ENCODE data around the gene FOXE3.
A peak's percentile ranks its signal among the peaks of the same experiment; 100 is the strongest.

FOXE3 gene

DNA sequence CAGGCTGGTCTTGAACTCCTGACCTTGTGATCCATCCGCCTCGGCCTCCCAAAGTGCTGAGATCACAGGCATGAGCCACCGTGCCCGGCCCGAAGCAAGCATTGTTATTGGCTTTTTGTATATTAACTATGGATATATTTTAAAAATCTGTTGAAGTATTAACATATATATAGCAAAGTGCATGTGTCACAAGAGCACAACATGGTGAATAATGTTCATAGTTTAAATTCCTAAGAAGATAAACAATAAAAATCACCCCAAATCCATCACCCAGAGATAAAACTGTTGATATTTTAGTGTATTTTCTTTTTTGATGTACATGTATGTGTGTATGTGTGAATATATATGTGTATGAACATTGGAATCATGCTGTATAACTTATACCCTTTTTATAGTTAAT is 9.1 kb upstream of the FOXE3 start:
- DNase-seq: no peak

DNA sequence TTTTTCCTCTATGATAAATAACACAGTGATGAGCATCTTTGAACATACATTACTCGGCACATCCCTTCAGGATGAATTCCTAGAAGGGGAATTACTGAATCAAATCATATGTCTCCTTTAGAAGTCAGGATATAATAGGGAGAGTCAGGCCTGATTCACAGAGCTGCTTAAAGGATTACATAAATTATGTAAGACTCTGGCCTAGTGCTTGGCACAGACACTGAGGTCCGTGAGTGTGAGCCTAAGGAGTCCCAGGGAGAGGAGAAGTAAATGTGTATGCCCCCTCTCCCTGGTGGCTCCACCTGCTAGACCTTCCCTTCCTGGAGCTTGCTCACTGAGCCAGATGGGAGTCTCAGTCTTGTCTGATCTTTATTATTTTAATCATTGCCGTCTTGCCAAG is 8.6 kb upstream of the FOXE3 start:
- DNase-seq: no peak

DNA sequence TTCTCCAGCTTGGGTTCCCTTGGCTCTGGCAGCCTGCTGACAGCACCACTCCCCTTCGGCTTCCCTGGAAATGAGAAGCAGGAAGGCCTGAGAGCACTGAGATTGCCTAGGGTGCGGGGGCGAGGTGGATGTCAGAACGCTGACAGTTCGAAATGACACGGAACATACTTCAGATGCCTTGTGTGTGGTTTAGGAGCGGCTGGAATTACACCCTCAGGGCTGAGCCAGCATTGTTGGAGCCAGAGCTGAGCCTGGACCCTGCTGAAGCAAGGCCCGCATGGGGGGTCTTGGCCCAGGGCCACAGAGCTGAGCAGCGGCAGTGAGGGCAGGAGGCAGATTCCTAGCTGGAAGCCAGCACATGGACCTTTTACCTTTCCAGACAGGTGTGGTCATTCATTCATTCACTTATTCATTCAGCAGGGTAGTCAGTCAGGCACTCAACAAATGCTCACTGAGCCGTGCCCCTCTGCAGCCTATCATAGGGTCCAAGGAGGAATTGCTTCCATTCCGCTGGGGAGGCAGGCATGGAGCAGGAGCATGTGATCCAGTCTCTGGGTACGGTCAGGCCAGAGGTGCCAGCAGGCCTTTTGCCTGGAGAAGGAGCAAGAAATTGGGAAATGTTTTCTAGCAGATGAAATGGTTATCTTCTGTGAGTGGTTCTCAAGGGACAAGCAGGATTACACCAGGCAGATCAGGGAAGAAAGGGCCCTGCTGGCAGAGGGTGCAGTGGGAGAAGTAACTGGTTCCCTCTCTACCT is 6.6 kb upstream of the FOXE3 start:
- DNase-seq: peak; percentile 4

DNA sequence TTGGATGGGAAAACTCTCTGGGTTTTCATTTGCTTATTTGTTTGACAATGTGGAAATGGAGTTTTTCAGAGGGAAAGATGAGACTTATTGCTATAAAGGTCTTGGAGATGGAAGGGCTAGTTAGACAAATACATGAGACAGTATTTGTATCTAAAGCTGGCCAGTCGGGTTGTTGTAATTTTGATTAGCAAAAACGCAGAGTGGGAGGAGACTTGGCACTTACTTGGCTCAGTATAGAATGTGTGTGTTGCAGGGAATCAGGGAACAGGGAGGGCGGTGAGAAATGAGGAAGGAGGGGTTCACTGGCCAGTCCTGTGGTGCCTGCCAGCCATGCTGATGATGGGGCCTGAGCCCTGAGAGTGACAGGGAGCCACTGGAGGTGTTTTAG is 6.0 kb upstream of the FOXE3 start:
- no peak for DNase-seq

DNA sequence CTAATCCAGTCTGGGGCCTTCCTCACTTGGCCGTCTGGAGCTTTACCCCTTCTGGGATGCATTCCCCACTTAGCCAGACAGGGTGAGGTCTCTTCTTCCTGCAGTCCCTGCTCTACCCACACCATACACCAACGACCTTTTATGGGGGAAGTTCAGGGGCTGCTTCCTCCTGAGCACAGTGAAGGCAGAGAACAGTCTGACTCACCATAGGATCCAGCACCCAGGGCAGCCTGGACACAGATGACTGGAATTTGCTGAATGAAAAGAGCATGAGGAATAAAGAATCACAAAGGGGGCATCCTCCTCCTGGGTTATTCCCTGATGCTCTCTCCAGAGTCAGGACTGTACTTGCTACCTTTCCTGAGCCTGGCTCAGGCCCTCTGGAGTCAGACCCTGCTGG is 4.6 kb upstream of the FOXE3 start:
- DNase-seq: no peak

DNA sequence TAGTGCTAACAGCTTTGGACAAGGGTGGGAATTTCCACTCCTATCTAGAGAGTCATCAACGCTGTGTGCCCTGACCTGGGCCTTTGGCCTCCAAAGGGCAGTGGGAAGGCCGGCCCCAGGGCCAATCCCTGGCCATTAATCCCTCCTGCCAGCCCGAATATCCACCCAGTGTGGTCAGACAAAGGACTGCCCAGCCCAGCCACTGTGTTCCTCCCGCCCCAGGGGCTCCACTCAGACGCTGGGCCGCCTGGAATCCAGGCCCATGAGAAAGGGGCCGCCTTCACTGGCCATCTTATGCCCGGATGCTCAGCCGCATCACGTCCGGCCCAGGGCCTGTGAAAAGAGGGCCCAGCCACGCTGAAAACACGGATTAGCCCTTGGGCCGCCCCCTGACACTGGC is 3.6 kb upstream of the FOXE3 start:
- no peak for DNase-seq

DNA sequence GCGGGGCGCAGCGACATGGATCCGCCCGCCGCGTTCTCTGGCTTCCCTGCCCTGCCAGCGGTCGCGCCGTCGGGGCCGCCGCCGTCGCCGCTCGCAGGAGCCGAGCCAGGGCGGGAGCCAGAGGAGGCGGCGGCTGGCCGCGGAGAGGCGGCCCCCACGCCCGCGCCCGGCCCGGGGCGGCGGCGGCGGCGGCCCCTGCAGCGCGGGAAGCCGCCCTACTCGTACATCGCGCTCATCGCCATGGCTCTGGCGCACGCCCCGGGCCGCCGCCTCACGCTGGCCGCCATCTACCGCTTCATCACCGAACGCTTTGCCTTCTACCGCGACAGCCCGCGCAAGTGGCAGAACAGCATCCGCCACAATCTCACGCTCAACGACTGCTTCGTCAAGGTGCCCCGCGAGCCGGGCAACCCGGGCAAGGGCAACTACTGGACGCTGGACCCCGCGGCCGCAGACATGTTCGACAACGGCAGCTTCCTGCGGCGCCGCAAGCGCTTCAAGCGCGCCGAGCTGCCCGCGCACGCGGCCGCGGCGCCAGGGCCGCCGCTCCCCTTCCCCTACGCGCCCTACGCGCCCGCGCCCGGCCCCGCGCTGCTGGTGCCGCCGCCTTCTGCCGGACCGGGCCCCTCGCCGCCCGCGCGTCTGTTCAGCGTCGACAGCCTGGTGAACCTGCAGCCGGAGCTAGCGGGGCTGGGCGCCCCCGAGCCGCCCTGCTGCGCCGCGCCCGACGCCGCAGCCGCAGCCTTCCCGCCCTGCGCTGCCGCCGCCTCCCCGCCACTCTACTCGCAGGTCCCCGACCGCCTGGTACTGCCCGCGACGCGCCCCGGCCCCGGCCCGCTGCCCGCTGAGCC is 459 bp downstream of the FOXE3 start:
- DNase-seq: no peak

DNA sequence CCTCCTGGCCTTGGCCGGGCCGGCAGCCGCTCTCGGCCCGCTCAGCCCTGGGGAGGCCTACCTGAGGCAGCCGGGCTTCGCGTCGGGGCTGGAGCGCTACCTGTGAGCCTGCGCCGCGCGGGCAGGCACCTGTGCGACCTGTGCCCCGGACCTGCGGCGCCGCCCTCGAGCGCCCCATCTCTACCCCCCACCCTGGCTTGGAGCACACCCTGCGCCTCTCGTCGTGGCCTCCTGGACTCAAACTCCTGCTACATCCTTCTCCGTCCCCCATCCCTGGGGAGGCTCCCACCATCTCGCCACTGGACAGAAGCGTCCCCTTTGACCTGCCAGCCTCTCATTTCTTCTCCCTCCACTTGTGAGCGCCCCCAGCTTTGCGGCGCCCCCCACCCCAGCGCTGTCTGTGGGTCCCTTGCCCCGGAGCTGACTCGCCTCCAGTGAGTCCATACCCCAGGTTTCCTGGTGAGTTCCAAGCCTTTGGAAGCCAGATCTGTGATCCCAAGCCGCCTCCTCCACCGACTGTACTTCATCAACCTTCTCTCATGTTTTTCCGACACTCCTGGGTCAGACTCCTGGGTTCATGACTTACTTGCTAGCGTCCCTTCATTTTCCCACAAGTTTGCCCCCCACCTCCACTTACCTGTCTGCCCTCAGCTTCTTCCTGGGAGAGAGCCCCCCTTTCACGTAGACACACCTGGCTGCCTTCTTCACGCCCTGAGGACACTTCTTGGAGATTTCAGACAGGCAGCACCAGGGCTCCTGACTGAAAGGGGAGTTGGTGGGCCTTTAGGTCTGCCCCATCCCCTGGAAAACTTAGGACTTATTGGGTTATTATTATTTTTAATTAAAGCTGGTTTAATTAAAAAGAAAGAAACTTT is 1.3 kb downstream of the FOXE3 start:
- no peak for DNase-seq

DNA sequence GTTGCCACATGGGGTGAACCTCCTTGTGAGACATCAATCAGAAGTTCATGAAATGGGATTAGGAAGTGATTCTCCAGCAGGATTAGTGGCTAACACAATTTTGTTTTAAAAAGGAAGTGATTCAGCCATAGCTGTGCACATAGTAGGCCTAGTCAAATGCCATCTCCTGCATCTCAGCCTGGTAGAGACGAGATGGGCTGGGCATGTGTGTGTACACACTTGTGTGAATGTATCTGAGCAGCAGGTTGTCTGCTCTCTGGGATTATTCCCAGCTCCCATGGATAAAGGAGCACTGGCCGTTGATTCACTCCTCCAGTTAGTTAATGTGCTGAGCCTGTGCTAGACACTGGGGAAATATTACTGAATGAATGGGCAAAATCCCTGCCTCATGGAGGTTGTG is 2.0 kb downstream of the FOXE3 start:
- DNase-seq: no peak

DNA sequence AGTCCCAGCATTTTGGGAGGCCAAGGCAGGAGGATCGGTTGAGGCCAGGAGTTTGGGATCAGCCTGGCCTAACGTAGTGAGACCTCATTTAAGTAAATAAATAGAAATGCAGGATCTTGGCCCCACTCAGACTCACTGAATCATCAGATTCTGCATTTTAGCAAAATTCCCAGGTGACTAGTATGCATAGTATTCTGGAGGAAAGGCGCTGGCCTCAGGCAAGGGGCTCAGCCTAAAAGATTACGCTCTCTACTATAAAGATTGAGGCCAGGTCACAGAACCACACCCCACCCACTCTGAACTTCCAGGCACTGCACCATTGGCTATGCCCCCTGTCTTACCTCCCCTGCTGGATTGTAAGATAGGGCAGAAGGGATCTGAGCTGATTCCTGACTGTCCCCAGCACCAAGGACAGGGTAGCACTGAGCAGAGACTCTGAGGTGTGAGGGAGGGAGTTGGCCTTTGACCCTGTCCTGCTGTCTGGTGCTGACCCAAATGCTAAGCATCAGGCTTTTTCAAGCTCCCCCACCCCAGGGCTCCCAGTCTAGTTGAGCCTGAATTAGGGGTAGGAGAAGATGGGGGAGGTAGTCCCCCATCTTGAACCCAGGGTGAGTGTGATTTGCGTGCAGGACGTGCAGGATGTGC is 2.7 kb downstream of the FOXE3 start:
- no peak for DNase-seq

DNA sequence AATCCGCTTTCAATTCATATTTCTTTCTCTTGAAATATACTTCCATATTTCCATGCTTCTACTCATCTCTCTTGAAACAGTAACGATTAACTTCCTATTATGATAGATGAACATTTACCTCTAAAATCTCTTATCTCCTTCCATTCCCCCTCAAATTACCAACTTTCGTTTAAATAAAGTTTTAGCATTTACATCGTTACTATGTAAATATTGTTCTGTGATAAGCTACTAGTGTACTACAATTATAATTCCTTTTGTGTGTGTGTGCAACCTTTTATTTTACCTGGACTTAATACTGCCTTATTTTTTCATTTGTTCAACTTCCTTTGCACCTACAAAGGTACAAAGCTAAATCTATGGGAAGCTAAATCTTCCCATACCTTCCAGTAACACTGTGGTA is 4.5 kb downstream of the FOXE3 start:
- no peak for DNase-seq

DNA sequence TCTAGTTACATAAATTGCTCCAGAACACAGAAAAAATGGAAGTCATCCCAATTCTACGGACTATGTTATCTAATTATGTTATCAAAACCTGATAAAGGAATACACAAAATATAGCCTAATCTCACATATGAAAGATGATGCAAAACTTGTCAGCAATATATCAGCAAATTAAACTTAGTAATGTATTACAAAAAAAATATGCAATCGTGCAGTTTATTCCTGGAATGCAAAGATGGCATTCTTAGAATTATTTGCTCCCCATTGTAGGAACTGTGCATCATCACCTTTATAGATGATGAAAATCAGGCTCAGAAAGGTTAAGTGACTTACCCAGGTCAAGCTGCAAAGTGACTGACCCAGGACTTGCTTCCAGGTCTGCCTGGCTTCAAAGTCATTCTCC is 7.8 kb downstream of the FOXE3 start:
- no peak for DNase-seq

DNA sequence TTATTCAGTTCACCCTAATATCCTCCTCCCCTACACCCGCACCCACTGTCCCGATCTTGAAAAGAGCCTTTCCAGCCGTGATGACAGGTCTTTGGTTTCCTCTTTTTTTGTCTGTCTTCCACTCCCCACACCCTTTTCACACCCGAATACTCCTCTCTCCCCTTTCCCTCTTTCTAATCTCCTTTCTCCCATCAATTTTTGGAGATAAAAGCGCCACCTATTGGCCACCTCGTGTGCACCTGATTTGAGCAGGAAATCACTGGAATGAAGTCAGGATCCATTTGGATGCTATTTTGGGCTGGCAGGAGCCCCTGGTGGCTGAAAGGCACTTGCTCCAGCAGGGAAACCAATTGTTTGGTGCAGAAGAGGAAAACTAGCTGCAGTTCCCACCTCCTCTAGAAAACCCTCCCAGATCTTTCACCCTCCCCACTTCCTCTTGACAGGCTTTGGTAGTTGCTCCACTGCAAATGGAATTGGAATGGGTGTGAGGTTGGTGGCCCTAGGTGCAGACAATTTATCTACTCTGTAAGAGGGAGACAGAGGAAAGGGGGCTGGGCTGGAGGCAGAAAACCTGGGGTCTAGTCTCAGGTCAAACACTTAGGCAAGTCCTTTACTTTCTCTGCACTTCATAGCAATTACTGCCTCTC is 8.4 kb downstream of the FOXE3 start:
- no peak for DNase-seq

DNA sequence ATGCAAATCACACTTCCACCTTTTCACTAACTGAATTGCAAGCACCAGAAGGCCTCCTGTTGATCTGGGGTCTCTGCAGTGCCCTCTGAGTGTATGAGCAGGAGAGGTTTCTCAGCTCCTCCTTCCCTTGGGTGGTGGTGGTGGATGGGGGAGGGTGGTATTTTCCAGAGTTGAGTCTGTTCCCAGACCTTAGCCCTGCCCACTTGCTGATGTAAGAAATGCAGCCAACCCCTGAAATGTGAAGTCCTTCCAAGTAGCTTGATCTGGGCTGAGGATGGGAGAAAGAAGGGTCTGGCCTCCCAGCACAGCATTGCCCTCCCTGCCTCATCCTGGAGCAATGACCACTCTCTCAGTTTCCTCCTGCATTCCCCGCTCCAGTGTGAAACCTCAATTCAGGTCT is 15.4 kb downstream of the FOXE3 start:
- DNase-seq: no peak

DNA sequence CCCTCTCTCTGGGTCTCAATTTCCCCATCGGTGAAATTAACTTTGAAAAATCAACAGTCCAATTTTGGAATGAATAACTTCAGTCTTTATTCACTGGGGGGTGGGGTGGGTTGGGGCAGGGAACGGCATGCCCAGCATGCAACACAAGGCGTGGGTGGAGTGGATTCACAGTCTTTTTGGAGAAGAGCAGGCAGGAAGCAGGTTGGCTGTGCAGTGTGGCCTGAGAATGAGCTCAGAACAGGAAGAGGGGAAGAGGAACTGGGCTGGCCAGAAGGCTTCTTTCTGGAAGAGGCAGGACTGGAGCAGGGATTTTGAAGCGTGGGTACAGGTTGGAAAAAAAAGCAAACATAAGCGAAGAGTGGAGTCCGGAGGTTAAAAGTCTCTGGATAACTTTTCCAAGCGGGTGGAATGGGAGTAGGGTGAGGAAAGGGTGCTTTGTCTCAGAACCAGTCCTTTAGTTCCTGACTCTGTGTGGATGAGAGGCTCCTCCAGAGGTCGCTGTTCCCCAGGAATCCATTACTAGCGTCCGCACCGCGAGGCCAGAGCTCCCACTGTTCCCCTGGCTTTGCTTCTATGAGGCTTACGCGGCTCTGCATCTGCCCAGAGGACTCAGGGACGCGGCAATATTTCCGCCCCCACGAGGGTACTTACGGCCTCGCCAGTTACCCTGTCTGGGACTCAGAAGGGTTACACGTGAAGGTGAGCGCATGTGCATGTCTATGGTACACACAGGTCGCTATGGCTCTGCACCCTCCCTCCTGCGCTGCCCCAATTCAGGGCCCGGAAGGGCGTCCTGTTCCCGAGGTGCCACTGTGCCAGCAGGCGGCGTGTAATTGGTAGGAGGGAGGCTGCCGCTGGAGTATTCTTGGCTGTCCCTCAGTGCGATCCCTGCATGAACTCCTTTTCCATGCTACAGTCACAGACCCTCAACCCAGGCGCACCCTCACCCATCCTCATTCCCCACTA is 16.3 kb downstream of the FOXE3 start:
- DNase-seq: no peak

DNA sequence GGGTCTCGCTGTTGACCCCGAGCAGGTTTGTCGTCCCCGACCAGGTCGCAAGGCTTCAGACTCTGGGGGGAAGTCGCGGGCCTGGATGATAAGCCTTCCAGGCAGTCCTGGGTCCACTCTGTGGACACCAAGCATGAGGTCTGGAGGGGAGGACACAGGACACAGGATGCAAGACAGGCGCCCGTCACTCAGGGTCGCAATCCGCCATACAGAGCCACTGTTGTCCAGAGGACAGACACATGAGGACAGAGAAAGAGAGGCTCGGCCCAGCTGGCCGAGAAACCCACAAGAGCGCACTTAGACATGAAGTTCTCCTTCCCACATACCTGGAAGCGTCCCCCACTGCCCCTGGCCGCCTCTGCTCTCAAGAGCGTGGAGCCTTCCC is 16.9 kb downstream of the FOXE3 start:
- no peak for DNase-seq

DNA sequence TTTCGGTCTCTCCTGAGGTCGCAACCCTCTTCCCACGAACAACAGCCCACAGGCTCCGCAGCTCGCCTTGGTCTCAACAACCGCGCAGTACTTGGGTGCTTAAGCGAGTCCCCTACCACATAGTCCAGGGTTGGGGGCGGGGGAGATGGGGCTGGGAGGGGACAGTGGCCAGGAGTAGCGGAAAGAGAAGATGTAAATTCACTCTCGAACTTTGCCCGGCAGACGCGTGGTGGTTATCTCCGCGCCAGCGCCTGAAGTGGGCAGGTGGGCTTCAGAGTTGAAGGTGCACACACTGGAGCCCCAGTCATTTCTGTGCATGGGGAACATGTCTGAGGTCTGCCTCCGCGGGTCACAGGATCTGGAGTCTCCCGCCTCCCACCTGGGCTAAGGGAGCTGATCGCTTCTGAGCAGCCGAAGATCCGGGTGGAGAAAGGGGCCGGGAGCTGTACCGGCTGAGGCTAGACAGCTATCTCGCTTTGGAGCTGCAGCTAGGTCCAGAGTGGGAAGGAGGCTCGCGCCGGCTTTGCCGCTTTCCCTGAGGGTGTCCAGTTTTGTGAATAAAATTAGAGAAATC is 17.5 kb downstream of the FOXE3 start:
- no peak for DNase-seq

DNA sequence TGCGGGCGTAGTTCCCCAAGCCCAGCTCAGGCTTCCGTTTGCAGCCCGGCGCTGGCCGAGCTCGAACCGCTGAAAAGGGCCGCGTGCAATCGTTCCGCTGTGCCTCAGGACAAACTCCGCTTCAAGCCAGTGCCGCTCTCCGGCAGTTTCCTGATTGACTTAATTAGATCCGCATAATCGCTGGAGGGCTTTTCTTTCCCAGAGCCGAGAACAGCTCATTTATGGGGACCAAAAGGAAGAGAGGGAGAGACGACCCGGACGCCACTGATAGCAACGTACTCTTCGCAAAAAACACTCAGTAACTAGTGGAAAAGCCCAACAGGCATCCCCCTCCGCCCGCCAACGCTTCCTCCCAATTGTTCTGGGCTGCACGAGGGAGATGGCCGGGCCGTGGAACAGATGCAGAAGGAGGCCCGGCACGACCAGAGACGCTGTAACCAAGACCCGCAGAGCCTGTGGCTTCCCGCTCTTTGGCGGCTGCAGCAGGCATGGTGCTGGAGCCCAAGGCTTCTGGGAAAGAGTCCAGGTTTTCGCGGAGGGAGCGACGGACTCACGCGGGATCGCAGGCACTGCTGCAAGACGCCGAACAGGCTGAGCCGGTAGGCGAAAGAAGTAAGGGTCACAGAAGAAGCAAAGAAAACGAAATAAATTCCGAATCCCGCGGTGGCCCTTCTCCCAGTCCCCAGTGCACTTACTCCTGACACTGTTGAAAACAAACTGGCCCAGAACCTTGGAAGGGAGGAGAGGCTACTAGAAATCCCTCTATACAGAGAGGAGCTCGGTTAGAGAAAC is 18.2 kb downstream of the FOXE3 start:
- no peak for DNase-seq

DNA sequence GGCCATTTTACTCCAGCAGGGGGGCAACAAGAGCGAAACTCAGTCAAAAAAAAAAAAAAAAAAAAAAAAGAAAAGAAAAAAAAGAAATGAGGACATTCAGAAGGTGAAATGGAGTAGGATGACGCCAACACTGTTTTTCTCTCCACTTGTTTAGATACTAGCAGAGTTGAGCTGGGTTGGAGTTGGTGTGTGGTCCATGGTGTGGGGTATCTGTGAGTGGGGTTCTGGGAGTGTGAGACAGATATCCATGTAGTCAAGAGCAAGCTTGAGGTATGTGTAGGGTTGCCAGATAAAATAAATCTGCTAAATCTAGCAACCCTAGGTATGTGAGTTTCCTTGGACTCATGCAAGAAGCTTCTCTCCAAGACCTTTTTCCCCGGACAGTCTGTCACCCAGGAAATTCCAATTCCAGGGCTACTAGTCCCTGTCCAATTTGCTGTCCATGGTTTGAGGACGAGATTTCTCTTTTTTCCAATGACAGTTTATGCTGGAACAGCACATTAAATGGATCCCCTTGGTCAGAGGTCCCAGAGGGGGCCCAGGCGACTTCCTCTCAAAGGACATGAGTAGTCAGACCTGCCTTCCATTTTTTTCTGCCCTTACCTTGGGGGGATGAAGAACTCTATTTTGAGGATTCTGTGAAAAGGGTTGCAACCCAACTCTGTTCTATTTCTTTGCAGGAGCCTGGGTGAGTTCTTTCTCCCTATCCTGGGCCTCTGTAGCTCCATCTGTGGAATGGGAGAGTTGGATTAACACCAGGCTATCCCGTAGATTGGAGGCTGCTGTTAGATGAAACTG is 19.6 kb downstream of the FOXE3 start:
- no peak for DNase-seq

Measured in T1000 (cell line).